Smooth muscle cell (in vitro differentiated cells): ENCODE results near the gene ZG16B. TPM values are rescaled to one million over a fixed set of nuclear protein-coding genes. Genes with fewer than 3 reads are reported as not detected.

Experiments
- DNase-seq: peaks from one replicate; lab custom pipeline; 2025; ENCODE audit not compliant: unreplicated experiment; lab: John Stamatoyannopoulos, UW
- H2AFZ ChIP-seq: fragments of 200-600 bp; sonication (generic); 2 replicates; pipeline ENCODE4 v1.6.0; 2016; ENCODE audit warnings: antibody characterized with exemption, low read depth, mild to moderate bottlenecking
- H3F3A ChIP-seq: fragments of 200-600 bp; sonication (generic); 2 replicates; pipeline ENCODE4 v1.6.0; 2017; ENCODE audit warnings: antibody characterized with exemption, low read depth
- H3K27ac ChIP-seq: fragments of 200-600 bp; sonication (generic); 2 replicates; pipeline ENCODE4 v1.5.1; 2016; ENCODE audit warnings: low read depth, mild to moderate bottlenecking
- H3K27me3 ChIP-seq: fragments of 200-600 bp; sonication (generic); 2 replicates; pipeline ENCODE4 v1.6.1; 2016; ENCODE audit warnings: low read depth, mild to moderate bottlenecking
- H3K36me3 ChIP-seq: fragments of 200-600 bp; sonication (generic); 2 replicates; pipeline ENCODE4 v1.5.1; 2016; ENCODE audit warnings: low read depth
- H3K4me1 ChIP-seq: fragments of 200-600 bp; sonication (generic); 2 replicates; pipeline ENCODE4 v1.5.1; 2016; ENCODE audit warnings: low read depth
- H3K4me2 ChIP-seq: fragments of 200-600 bp; sonication (generic); 2 replicates; pipeline ENCODE4 v1.6.0; 2016; ENCODE audit warnings: mild to moderate bottlenecking
- H3K4me3 ChIP-seq: fragments of 200-600 bp; sonication (generic); 2 replicates; pipeline ENCODE4 v1.5.1; 2016; ENCODE audit warnings: mild to moderate bottlenecking
- H3K79me2 ChIP-seq: fragments of 200-600 bp; sonication (generic); 2 replicates; pipeline ENCODE4 v1.6.0; 2016; ENCODE audit warnings: low read depth, mild to moderate bottlenecking
- H3K9ac ChIP-seq: fragments of 200-600 bp; sonication (generic); 2 replicates; pipeline ENCODE4 v1.6.0; 2016; ENCODE audit warnings: low read depth
- H3K9me3 ChIP-seq: fragments of 200-600 bp; sonication (generic); replicated peaks from 2 replicates; pipeline ENCODE4 v1.5.1; 2016; ENCODE audit warnings: low read depth
- H4K20me1 ChIP-seq: fragments of 200-600 bp; sonication (generic); 2 replicates; pipeline ENCODE4 v1.6.0; 2016; ENCODE audit warnings: low read depth
- WGBS: methylation state at CpG from one replicate; pipeline ENCODE4 v1.1.7; 2016; ENCODE audit warnings: low lambda C conversion rate; 5-methylcytosine and 5-hydroxymethylcytosine counted together
- polyA plus RNA-seq: library from polyadenylated mRNA; unstranded; fragments of >200 nt; fragmentation: Nextera tagmentation; extraction: Ambion mirVana; gene quantifications from 2 replicates; pipeline ENCODE4 v1.2.1, GENCODE V29; 2016
- total RNA-seq: library from RNA; depleted of rRNA; stranded (reverse); fragments of >200 nt; gene quantifications from 2 replicates; pipeline ENCODE4 v1.2.3, GENCODE V29; 2014
- TF ChIP-seq, protein P1 (sequence below): fragments of 200-600 bp; sonication (generic); IDR thresholded peaks from 2 replicates; pipeline ENCODE4 v1.5.1; 2017; ENCODE audit warnings: borderline replicate concordance, mild to moderate bottlenecking, antibody characterized with exemption; ENCODE audit not compliant: insufficient read depth, poor library complexity, severe bottlenecking

ZG16B gene
- total and polyA plus RNA-seq, 2 experiments from 2014 or later = not detected

DNA sequence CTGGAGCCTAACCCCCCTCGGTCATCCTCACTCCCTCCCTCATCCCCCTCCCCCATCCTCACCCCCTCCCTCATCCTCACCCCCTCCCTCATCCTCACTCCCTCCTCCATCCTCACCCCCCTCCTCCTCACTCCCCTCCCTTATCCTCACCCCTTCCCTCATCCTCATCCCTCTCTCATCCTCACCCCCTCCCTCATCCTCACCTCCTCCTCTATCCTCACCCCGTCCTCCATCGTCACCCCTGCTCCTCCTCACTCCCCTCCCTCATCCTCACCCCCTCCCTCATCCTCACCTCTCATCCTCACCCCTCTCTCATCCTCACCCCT is 43.3 kb upstream of the ZG16B start:
- Histone ChIP-seq H3F3A (no peaks in the 10 kb centered on the region), H3K4me1 (no peaks in the 10 kb centered on the region), H3K79me2 (no peaks in the 10 kb centered on the region), H3K4me3 (no peak overlapping the region), H3K9ac (no peak overlapping the region), H3K4me2 (no peak overlapping the region), H3K27me3 (peaks cover 18% of the 10 kb centered on the region), H4K20me1 (no peaks in the 10 kb centered on the region), H2AFZ (no peak overlapping the region), H3K36me3 (no peaks in the 10 kb centered on the region), H3K27ac (no peak overlapping the region), H3K9me3 (no peaks in the 10 kb centered on the region)
- no CpG with 5 or more reads among the region's 3 CpGs for WGBS
- TF ChIP-seq, protein P1, sequence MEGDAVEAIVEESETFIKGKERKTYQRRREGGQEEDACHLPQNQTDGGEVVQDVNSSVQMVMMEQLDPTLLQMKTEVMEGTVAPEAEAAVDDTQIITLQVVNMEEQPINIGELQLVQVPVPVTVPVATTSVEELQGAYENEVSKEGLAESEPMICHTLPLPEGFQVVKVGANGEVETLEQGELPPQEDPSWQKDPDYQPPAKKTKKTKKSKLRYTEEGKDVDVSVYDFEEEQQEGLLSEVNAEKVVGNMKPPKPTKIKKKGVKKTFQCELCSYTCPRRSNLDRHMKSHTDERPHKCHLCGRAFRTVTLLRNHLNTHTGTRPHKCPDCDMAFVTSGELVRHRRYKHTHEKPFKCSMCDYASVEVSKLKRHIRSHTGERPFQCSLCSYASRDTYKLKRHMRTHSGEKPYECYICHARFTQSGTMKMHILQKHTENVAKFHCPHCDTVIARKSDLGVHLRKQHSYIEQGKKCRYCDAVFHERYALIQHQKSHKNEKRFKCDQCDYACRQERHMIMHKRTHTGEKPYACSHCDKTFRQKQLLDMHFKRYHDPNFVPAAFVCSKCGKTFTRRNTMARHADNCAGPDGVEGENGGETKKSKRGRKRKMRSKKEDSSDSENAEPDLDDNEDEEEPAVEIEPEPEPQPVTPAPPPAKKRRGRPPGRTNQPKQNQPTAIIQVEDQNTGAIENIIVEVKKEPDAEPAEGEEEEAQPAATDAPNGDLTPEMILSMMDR = no peak
- no peak for DNase-seq

DNA sequence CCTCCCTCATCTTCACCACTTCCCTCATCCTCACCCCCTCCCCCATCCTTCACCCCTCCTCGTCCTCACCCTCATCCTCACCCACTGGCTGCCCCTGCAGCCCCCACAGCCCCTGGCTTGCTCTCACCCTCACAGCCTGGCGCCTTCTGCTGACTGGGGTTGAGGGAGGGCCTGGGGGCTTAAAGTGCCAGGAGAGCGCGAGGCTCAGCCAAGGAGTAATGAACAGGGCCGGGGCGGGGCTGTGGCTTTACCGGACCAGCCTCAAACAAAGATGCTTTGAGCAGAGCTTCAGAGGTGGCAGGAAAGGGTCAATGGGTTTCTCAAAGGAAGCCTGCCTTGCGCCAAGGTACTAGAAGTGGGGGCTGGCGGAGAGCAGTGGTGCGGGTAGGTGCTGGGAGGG is 42.7 kb upstream of the ZG16B start, which contains the start of gene PRSS33:
PRSS33 (minus strand) TSS at position 155 of the 400 bp plus-strand sequence. CDS start 1,013 bp downstream, outside the sequence.
- DNase-seq = no peak
- WGBS = 73% methylated on average over 10 of the region's 10 CpGs

DNA sequence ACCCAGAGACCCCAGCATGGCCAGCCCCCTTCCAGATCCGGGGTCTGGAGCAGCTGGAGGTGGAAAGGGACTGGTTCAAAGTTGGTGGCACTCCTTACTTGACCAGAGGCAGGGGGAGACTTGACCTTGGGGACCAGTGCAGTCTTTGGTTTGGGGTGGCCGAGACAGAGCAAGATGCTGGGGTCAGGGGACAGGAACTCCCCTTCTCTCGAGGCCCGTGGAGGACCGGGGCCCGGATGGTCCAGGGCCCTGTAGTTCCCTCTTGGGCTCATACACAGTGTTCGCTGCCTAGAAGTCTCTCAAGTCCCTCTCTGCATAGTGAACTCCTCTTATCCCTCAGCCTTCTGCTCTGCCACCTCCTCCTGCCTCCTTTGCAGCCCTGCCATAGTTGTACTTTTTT is 42.1 kb upstream of the ZG16B start:
- Histone ChIP-seq H2AFZ (no peak overlapping the region), H3K4me3 (no peak overlapping the region), H4K20me1 (no peaks in the 10 kb centered on the region), H3K27ac (no peak overlapping the region), H3K36me3 (no peaks in the 10 kb centered on the region), H3K79me2 (no peaks in the 10 kb centered on the region), H3K4me1 (no peaks in the 10 kb centered on the region), H3K9me3 (no peaks in the 10 kb centered on the region), H3F3A (no peaks in the 10 kb centered on the region), H3K27me3 (peaks cover 18% of the 10 kb centered on the region), H3K4me2 (no peak overlapping the region), H3K9ac (no peak overlapping the region)
- TF ChIP-seq, protein P1 = no peak
- WGBS = 72% methylated on average over 7 of the region's 7 CpGs
- no peak for DNase-seq

More for the DNA sequence above, 42.7 kb upstream of the ZG16B start, which contains the start of gene PRSS33:
- Histone ChIP-seq H3K27me3 (peaks cover 18% of the 10 kb centered on the region), H3K9ac (no peak within 1 kb of the TSS), H2AFZ (no peak within 1 kb of the TSS), H3K9me3 (no peaks in the 10 kb centered on the region), H3K4me2 (no peak within 1 kb of the TSS), H3K79me2 (no peaks in the 10 kb centered on the region), H3K4me1 (no peaks in the 10 kb centered on the region), H4K20me1 (no peaks in the 10 kb centered on the region), H3F3A (no peaks in the 10 kb centered on the region), H3K27ac (no peak within 1 kb of the TSS), H3K4me3 (no peak within 1 kb of the TSS), H3K36me3 (no peaks in the 10 kb centered on the region)
- TF ChIP-seq, protein P1 = no peak

DNA sequence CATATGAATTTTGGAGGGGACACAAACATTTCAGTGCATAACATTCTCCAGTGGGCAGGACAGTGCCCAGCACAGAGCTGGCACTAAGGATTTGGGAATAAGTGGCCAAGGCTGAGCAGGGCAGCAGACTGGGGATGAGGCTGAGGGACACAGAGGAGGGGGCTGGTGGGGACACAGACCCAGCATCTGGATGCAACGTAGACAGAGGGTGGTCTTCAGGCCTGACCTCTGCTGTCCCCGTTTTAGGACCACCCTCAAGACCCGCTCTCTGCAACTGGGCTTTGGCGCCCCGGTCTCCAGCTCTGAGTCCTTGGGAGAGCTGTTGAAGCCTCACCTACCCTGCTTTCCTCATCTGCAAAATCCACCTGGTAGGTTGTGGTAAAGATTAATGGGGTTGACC is 39.5 kb upstream of the ZG16B start:
- Histone ChIP-seq H3K9me3 (no peaks in the 10 kb centered on the region), H2AFZ (no peak overlapping the region), H3K36me3 (no peaks in the 10 kb centered on the region), H3K4me1 (no peaks in the 10 kb centered on the region), H3K4me2 (no peak overlapping the region), H3K4me3 (no peak overlapping the region), H3K79me2 (no peaks in the 10 kb centered on the region), H3K9ac (no peak overlapping the region), H3K27ac (no peak overlapping the region), H4K20me1 (no peaks in the 10 kb centered on the region), H3K27me3 (peaks cover 18% of the 10 kb centered on the region), H3F3A (no peaks in the 10 kb centered on the region)
- TF ChIP-seq, protein P1 = no peak
- 91% methylated on average over 5 of the region's 5 CpGs for WGBS
- DNase-seq = no peak
